Upper lobe of left lung (tissue), 6 donors: ENCODE results near the gene CDH6. TPM values are rescaled to one million over a fixed set of nuclear protein-coding genes. Genes with fewer than 3 reads are reported as not detected.

Source experiments
- ATAC-seq, 2 donors: fragments of 200-7000 bp; cut with Tn5 transposase; one replicate each; pipeline ENCODE4 v1.9.1; 2022; ENCODE audit warnings: mild to moderate bottlenecking in 2 of 2, moderate library complexity in 2 of 2; ENCODE audit not compliant: low FRiP score in 2 of 2
- DNase-seq, 2 donors: peaks; one replicate each; pipeline ENCODE4 v3.0.0-alpha.2; 2019 to 2020
- H3K27ac ChIP-seq, 4 donors: fragments of 200-600 bp; sonication (generic); one replicate each; pipeline ENCODE4 v1.5.1; 2016 to 2019
- H3K27me3 ChIP-seq, 4 donors: fragments of 200-600 bp; sonication (generic); one replicate each; pipeline ENCODE4 v1.5.1; 2017 to 2019
- H3K36me3 ChIP-seq, 4 donors: fragments of 200-600 bp; sonication (generic); one replicate each; pipeline ENCODE4 v1.5.1; 2016 to 2019
- H3K4me1 ChIP-seq, 4 donors: fragments of 200-600 bp; sonication (generic); one replicate each; pipeline ENCODE4 v1.5.1; 2018 to 2019
- H3K4me3 ChIP-seq, 4 donors: fragments of 200-600 bp; sonication (generic); one replicate each; pipeline ENCODE4 v1.5.1; 2017 to 2019; ENCODE audit warnings: mild to moderate bottlenecking in 2 of 4, moderate library complexity in 1 of 4
- H3K9me3 ChIP-seq, 4 donors: fragments of 200-600 bp; sonication (generic); one replicate each; pipeline ENCODE4 v1.5.1; 2018 to 2019
- CTCF ChIP-seq, 6 experiments: fragments of 450-650 bp in 4 of 6; fragments of 200-600 bp in 2 of 6; sonication (generic) in 2 of 6; IDR thresholded peaks; one replicate each; pipeline ENCODE4 v1.5.1; 2016 to 2019; ENCODE audit warnings: antibody characterized with exemption in 6 of 6
- EP300 ChIP-seq, 4 donors: sonication (generic); formaldehyde crosslinking; IDR thresholded peaks; one replicate each; pipeline ENCODE4 v1.5.1; 2017; ENCODE audit warnings: antibody characterized with exemption in 4 of 4, control low read depth in 2 of 4
- POLR2A ChIP-seq, 4 donors: fragments of 450-650 bp; IDR thresholded peaks; one replicate each; pipeline ENCODE4 v1.5.1; 2016 to 2017; ENCODE audit warnings: antibody characterized with exemption in 4 of 4, mild to moderate bottlenecking in 2 of 4
- POLR2AphosphoS5 ChIP-seq, 2 donors: sonication (generic); formaldehyde crosslinking; IDR thresholded peaks; one replicate each; pipeline ENCODE4 v1.5.1; 2017; ENCODE audit warnings: antibody characterized with exemption in 2 of 2
- WGBS, 2 donors: methylation state at CpG; one replicate each; pipeline ENCODE4 v1.1.5; 2017 to 2018; 5-methylcytosine and 5-hydroxymethylcytosine counted together
- total RNA-seq, 6 donors: library from RNA; depleted of rRNA in 4 of 6; stranded (reverse); fragments of >200 nt in 4 of 6; gene quantifications; one replicate each; pipeline versions ENCODE4 v1.1.0 to v1.2.1, GENCODE V29; 2016 to 2021
- donor health status: DM: no; HTN: no; CAD: no; lungs with moderate emphysema.
- donor health status: DM: no; HTN: yes; CAD: no; lungs with severe emphysema.

CDH6 gene
- total RNA-seq, 6 donors from 2014 or later = 1.8 to 3.6 (median 2.6) TPM

- H3K4me1 ChIP-seq = no peaks in the 10 kb centered on the region
- no peaks in the 10 kb centered on the region for H3K27me3 ChIP-seq
- H3K27ac ChIP-seq = no peak overlapping the region
- no peak for ATAC-seq
- DNase-seq = no peak
- no peak overlapping the region for H3K4me3 ChIP-seq
- no peaks in the 10 kb centered on the region for H3K9me3 ChIP-seq
- WGBS, 2 donors = 77 to 79% methylated on average over 2 of the region's 2 CpGs
- no peaks in the 10 kb centered on the region for H3K36me3 ChIP-seq
- no peak for TF ChIP-seq POLR2AphosphoS5 (IDR thresholded peaks at IDR 0.05)
- no peak for TF ChIP-seq EP300 (IDR thresholded peaks at IDR 0.05)
Measured at GRCh38 chr5:31364881-31365636, 171.6 kb downstream of the CDH6 start.

- no peak for DNase-seq
- Histone ChIP-seq H3K27ac (no peak overlapping the region), H3K36me3 (no peaks in the 10 kb centered on the region), H3K27me3 (no peaks in the 10 kb centered on the region), H3K9me3 (no peaks in the 10 kb centered on the region), H3K4me1 (no peaks in the 10 kb centered on the region), H3K4me3 (no peak overlapping the region)
- TF ChIP-seq POLR2AphosphoS5 (IDR thresholded peaks at IDR 0.05) (no peak), POLR2A (IDR thresholded peaks at IDR 0.05) (no peak), CTCF (IDR thresholded peaks at IDR 0.05) (no peak), EP300 (IDR thresholded peaks at IDR 0.05) (no peak)
- no peak for ATAC-seq
- WGBS, 2 donors = 79 to 89% methylated on average over 3 of the region's 3 CpGs
Measured at GRCh38 chr5:31365776-31366175, 172.3 kb downstream of the CDH6 start.

GRCh38 chr5:31366941-31367340, 173.5 kb downstream of the CDH6 start:
- Histone ChIP-seq H3K9me3 (no peaks in the 10 kb centered on the region), H3K4me1 (no peaks in the 10 kb centered on the region), H3K36me3 (no peaks in the 10 kb centered on the region), H3K27me3 (no peaks in the 10 kb centered on the region), H3K4me3 (no peak overlapping the region), H3K27ac (no peak overlapping the region)
- TF ChIP-seq POLR2AphosphoS5 (IDR thresholded peaks at IDR 0.05) (no peak), EP300 (IDR thresholded peaks at IDR 0.05) (no peak), CTCF (IDR thresholded peaks at IDR 0.05) (no peak), POLR2A (IDR thresholded peaks at IDR 0.05) (no peak)
- no peak for DNase-seq
- no peak for ATAC-seq
- WGBS, 2 donors = 55 to 57% methylated on average over 5 of the region's 5 CpGs

- DNase-seq (no peak), ATAC-seq (peak in 1 of 2 donors; percentile 46)
- H3K9me3 ChIP-seq = no peaks in the 10 kb centered on the region
- no peak overlapping the region for H3K4me3 ChIP-seq
- 47 to 63% methylated on average over 1 of the region's 1 CpG for WGBS, 2 donors
- H3K27me3 ChIP-seq = no peaks in the 10 kb centered on the region
- no peak overlapping the region for H3K27ac ChIP-seq
- H3K4me1 ChIP-seq = no peaks in the 10 kb centered on the region
- H3K36me3 ChIP-seq = no peaks in the 10 kb centered on the region
- TF ChIP-seq POLR2A (IDR thresholded peaks at IDR 0.05) (no peak), EP300 (IDR thresholded peaks at IDR 0.05) (no peak), CTCF (IDR thresholded peaks at IDR 0.05) (no peak), POLR2AphosphoS5 (IDR thresholded peaks at IDR 0.05) (no peak)
Measured at GRCh38 chr5:31372124-31372523, 178.6 kb downstream of the CDH6 start.

- Histone ChIP-seq H3K4me1 (no peaks in the 10 kb centered on the region), H3K4me3 (no peak overlapping the region), H3K36me3 (no peaks in the 10 kb centered on the region), H3K27me3 (no peaks in the 10 kb centered on the region), H3K9me3 (no peaks in the 10 kb centered on the region), H3K27ac (no peak overlapping the region)
- DNase-seq (no peak), ATAC-seq (no peak)
- 82 to 88% methylated on average over 10 of the region's 10 CpGs for WGBS, 2 donors
- TF ChIP-seq EP300 (IDR thresholded peaks at IDR 0.05) (no peak), CTCF (IDR thresholded peaks at IDR 0.05) (no peak), POLR2A (IDR thresholded peaks at IDR 0.05) (no peak), POLR2AphosphoS5 (IDR thresholded peaks at IDR 0.05) (no peak)
Measured at GRCh38 chr5:31375999-31376720, 182.7 kb downstream of the CDH6 start.
